ENCODE data around the gene HDAC1. TPM values are rescaled to one million over a fixed set of nuclear protein-coding genes. Genes with fewer than 3 reads are reported as not detected.

The HDAC1 gene
- total and polyA plus RNA-seq, 2 donors (not counting 1 experiment from before 2014, with no cell fraction given), result 100 to 159 TPM

DNA sequence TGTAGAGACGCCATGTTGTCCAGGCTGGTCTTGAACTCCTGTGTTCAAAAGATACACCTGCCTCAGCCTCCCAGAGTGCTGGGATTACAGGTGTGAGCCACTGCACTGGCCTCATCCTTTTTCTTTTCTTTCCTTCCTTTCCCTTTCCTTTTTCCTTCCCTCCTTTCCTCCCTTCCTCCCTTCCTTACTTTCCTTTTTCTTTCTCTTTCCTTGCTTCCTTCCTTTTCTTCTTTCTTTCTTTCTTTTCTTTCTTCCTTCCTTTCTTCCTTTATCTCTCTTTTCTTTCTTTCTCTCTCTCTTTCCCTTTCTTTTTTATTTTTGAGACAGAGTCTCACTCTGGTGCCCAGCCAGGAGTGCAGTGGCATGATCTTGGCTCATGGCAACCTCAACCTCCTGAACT lies 64.6 kb downstream of the HDAC1 start:
- H3K79me2 ChIP-seq (ENCODE audit: control insufficient read depth, insufficient read depth, low read length), result no peaks in the 10 kb centered on the region
- H2AFZ ChIP-seq (ENCODE audit: low read length), result no peak overlapping the region
- H3K4me3 ChIP-seq (replicated peaks in 1 of 4; ENCODE audit: control extremely low read depth in 1 of 4, insufficient read depth in 1 of 4, low read depth in 3 of 4, low read length in 4 of 4), result no peak overlapping the region
- H3K9me3 ChIP-seq (ENCODE audit: control insufficient read depth, insufficient read depth, low read depth, low read length), result no peaks in the 10 kb centered on the region
- no peaks in the 10 kb centered on the region for H3K27me3 ChIP-seq (ENCODE audit: control insufficient read depth, insufficient read depth, low read length)
- H3K4me2 ChIP-seq (ENCODE audit: extremely low read depth, insufficient read depth, low read length), result no peak overlapping the region
- H3K4me1 ChIP-seq (ENCODE audit: control insufficient read depth, extremely low read depth, insufficient read depth, low read length), result peaks cover 20% of the 10 kb centered on the region
- no peak for TF ChIP-seq EZH2 (IDR thresholded peaks at IDR 0.05; ENCODE audit: low read length, missing control alignments)
- TF ChIP-seq, protein P1, sequence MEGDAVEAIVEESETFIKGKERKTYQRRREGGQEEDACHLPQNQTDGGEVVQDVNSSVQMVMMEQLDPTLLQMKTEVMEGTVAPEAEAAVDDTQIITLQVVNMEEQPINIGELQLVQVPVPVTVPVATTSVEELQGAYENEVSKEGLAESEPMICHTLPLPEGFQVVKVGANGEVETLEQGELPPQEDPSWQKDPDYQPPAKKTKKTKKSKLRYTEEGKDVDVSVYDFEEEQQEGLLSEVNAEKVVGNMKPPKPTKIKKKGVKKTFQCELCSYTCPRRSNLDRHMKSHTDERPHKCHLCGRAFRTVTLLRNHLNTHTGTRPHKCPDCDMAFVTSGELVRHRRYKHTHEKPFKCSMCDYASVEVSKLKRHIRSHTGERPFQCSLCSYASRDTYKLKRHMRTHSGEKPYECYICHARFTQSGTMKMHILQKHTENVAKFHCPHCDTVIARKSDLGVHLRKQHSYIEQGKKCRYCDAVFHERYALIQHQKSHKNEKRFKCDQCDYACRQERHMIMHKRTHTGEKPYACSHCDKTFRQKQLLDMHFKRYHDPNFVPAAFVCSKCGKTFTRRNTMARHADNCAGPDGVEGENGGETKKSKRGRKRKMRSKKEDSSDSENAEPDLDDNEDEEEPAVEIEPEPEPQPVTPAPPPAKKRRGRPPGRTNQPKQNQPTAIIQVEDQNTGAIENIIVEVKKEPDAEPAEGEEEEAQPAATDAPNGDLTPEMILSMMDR (conservative IDR thresholded peaks at IDR 0.05 in 1 of 2, IDR thresholded peaks at IDR 0.05 in 1 of 2; ENCODE audit: low read depth in 1 of 2, low read length in 2 of 2), result no peak
- H4K20me1 ChIP-seq (ENCODE audit: control insufficient read depth, extremely low read depth, insufficient read depth, low read length), result no peaks in the 10 kb centered on the region
- H3K9ac ChIP-seq (ENCODE audit: insufficient read depth, low read length), result no peak overlapping the region
- no peak overlapping the region for H3K27ac ChIP-seq (ENCODE audit: insufficient read depth, low read length)
- H3K36me3 ChIP-seq (ENCODE audit: control insufficient read depth, insufficient read depth, low read length), result no peaks in the 10 kb centered on the region
- DNase-seq (ENCODE audit: low read depth in 2 of 2), result no peak

DNA sequence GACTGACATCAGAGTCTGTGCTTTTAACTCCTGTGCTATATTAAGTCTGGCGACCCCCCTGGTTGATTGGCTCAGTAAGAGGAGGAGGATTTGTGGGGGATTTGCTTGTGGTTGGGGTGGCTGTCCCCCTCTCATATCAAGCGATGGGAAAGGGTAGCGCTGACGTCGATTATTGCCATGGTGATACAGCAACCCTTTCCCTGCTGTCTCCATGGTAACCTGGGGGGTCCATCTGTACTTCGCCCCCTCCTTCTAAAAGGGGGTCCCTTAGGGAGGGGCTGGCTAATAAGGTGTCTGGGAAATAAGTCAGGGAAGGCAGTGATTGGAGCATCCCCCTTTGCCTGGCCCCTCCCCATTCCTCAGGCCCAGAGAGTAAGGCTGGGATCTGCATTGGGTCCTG lies 65.7 kb downstream of the HDAC1 start:
- H3K9me3 ChIP-seq (ENCODE audit: control insufficient read depth, insufficient read depth, low read depth, low read length), result no peaks in the 10 kb centered on the region
- H3K36me3 ChIP-seq (ENCODE audit: control insufficient read depth, insufficient read depth, low read length), result no peaks in the 10 kb centered on the region
- H3K4me3 ChIP-seq (replicated peaks in 1 of 4; ENCODE audit: control extremely low read depth in 1 of 4, insufficient read depth in 1 of 4, low read depth in 3 of 4, low read length in 4 of 4), result no peak overlapping the region
- TF ChIP-seq, protein P1 (conservative IDR thresholded peaks at IDR 0.05 in 1 of 2, IDR thresholded peaks at IDR 0.05 in 1 of 2; ENCODE audit: low read depth in 1 of 2, low read length in 2 of 2), result no peak
- no peak for TF ChIP-seq EZH2 (IDR thresholded peaks at IDR 0.05; ENCODE audit: low read length, missing control alignments)
- no peak overlapping the region for H3K4me2 ChIP-seq (ENCODE audit: extremely low read depth, insufficient read depth, low read length)
- no peaks in the 10 kb centered on the region for H3K27me3 ChIP-seq (ENCODE audit: control insufficient read depth, insufficient read depth, low read length)
- no peak overlapping the region for H3K27ac ChIP-seq (ENCODE audit: insufficient read depth, low read length)
- H4K20me1 ChIP-seq (ENCODE audit: control insufficient read depth, extremely low read depth, insufficient read depth, low read length), result no peaks in the 10 kb centered on the region
- no peak overlapping the region for H2AFZ ChIP-seq (ENCODE audit: low read length)
- no peak for DNase-seq (ENCODE audit: low read depth in 2 of 2)
- H3K9ac ChIP-seq (ENCODE audit: insufficient read depth, low read length), result no peak overlapping the region
- no peaks in the 10 kb centered on the region for H3K79me2 ChIP-seq (ENCODE audit: control insufficient read depth, insufficient read depth, low read length)
- peaks cover 18% of the 10 kb centered on the region for H3K4me1 ChIP-seq (ENCODE audit: control insufficient read depth, extremely low read depth, insufficient read depth, low read length)

DNA sequence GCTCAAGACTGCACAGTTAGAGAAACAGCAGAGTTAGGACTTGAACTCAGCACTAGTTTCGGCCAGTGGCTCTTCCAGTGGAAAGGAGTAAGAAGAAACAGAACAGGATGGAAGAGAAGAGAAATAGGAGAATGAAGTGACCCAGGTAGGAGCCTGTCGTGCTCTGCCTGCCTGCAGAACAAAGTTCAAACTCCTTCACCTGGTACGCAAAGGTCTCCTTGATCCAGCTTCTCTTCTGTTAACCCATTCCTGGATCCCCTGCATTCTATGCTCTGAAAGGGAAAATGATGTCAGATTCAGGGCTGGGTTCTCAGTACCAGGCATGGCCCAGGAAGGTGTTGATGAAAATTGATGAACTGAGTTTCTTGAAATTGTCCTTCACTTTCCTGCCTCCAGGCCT lies 66.6 kb downstream of the HDAC1 start:
- H3K4me1 ChIP-seq (ENCODE audit: control insufficient read depth, extremely low read depth, insufficient read depth, low read length), result peaks cover 10% of the 10 kb centered on the region

More for the DNA sequence above, 66.6 kb downstream of the HDAC1 start:
- Histone ChIP-seq H3K27ac (ENCODE audit: insufficient read depth, low read length) (no peak overlapping the region), H4K20me1 (ENCODE audit: control insufficient read depth, extremely low read depth, insufficient read depth, low read length) (no peaks in the 10 kb centered on the region), H3K36me3 (ENCODE audit: control insufficient read depth, insufficient read depth, low read length) (peaks cover under 1% of the 10 kb centered on the region), H2AFZ (ENCODE audit: low read length) (no peak overlapping the region), H3K4me2 (ENCODE audit: extremely low read depth, insufficient read depth, low read length) (no peak overlapping the region), H3K9ac (ENCODE audit: insufficient read depth, low read length) (no peak overlapping the region), H3K79me2 (ENCODE audit: control insufficient read depth, insufficient read depth, low read length) (no peaks in the 10 kb centered on the region), H3K27me3 (ENCODE audit: control insufficient read depth, insufficient read depth, low read length) (no peaks in the 10 kb centered on the region), H3K9me3 (ENCODE audit: control insufficient read depth, insufficient read depth, low read depth, low read length) (no peaks in the 10 kb centered on the region), H3K4me3 (replicated peaks in 1 of 4; ENCODE audit: control extremely low read depth in 1 of 4, insufficient read depth in 1 of 4, low read depth in 3 of 4, low read length in 4 of 4) (no peak overlapping the region)
- TF ChIP-seq, protein P1 (conservative IDR thresholded peaks at IDR 0.05 in 1 of 2, IDR thresholded peaks at IDR 0.05 in 1 of 2; ENCODE audit: low read depth in 1 of 2, low read length in 2 of 2), result no peak
- TF ChIP-seq EZH2 (IDR thresholded peaks at IDR 0.05; ENCODE audit: low read length, missing control alignments), result no peak
- no peak for DNase-seq (ENCODE audit: low read depth in 2 of 2)

Measured in fibroblast of lung (primary cell).